Breast epithelium (tissue), 4 donors: Measurements from ENCODE around the gene PNPLA7. TPM values are rescaled to one million over a fixed set of nuclear protein-coding genes. Genes with fewer than 3 reads are reported as not detected.

Experiments
- DNase-seq, 2 donors: peaks; one replicate each; pipeline ENCODE4 v3.0.0-alpha.2; 2019; ENCODE audit warnings: low spot score in 2 of 2
- H3K27ac ChIP-seq, 2 donors: fragments of 200-600 bp; sonication (generic) in 1 of 2; one replicate each; pipeline ENCODE4 v1.5.1; 2016 to 2019; ENCODE audit warnings: mild to moderate bottlenecking in 1 of 2
- H3K27me3 ChIP-seq, 2 donors: fragments of 200-600 bp; sonication (generic) in 1 of 2; one replicate each; pipeline versions ENCODE4 v1.5.1 to v1.6.0; 2017 to 2019; ENCODE audit warnings: control low read depth in 1 of 2, mild to moderate bottlenecking in 1 of 2
- H3K36me3 ChIP-seq: fragments of 200-600 bp; one replicate; pipeline ENCODE4 v1.5.1; 2019
- H3K4me1 ChIP-seq, 2 donors: fragments of 200-600 bp; sonication (generic); one replicate each; pipeline ENCODE4 v1.5.1; 2016 to 2019; ENCODE audit warnings: control low read depth in 1 of 2
- H3K4me3 ChIP-seq, 3 donors: fragments of 200-600 bp; sonication (generic); 1 replicate in 2 of 3; 2 replicates in 1 of 3; pipeline ENCODE4 v1.5.1; 2016 to 2019; ENCODE audit warnings: mild to moderate bottlenecking in 3 of 3, moderate library complexity in 2 of 3
- H3K9me3 ChIP-seq, 2 donors: fragments of 200-600 bp; sonication (generic) in 1 of 2; one replicate each; pipeline ENCODE4 v1.5.1; 2016 to 2019; ENCODE audit warnings: control low read depth in 1 of 2
- POLR2A ChIP-seq: fragments of 450-650 bp; IDR thresholded peaks from one replicate; pipeline ENCODE4 v1.6.1; 2016; ENCODE audit warnings: antibody characterized with exemption, mild to moderate bottlenecking, moderate library complexity
- POLR2AphosphoS5 ChIP-seq, 3 donors: sonication (generic); formaldehyde crosslinking; IDR thresholded peaks; one replicate each; pipeline ENCODE4 v1.6.1; 2017; ENCODE audit warnings: antibody characterized with exemption in 3 of 3
- intact Hi-C: fragments of 100-400 bp; cut with DNase I; formaldehyde crosslinking; loops from one replicate; pipeline ENCODE4 v1.15.1; 2023; ENCODE audit warnings: low total_unique reads
- total RNA-seq, 3 donors: library from RNA; depleted of rRNA; stranded (reverse); fragments of >200 nt; gene quantifications; one replicate each; pipeline ENCODE4 v1.1.0, GENCODE V29; 2016
- TF ChIP-seq, protein P1 (sequence below), 3 donors: fragments of 450-650 bp; IDR thresholded peaks; one replicate each; pipeline ENCODE4 v1.5.1; 2016 to 2017; ENCODE audit warnings: antibody characterized with exemption in 3 of 3, mild to moderate bottlenecking in 3 of 3, moderate library complexity in 3 of 3

PNPLA7 gene
- total RNA-seq, 3 donors from 2014 or later, result 17.3 to 18.7 (median 17.7) TPM

GRCh38 chr9:137524981-137525317 is 25.3 kb downstream of the PNPLA7 start:
- no peaks in the 10 kb centered on the region for H3K9me3 ChIP-seq
- intact Hi-C loops, result no loop called here
- no peak overlapping the region for H3K27ac ChIP-seq
- DNase-seq, result no peak
- no peaks in the 10 kb centered on the region for H3K27me3 ChIP-seq
- H3K4me3 ChIP-seq, result no peak overlapping the region
- no peaks in the 10 kb centered on the region for H3K4me1 ChIP-seq
- TF ChIP-seq POLR2AphosphoS5 (IDR thresholded peaks at IDR 0.05) (no peak), POLR2A (no peak)
- TF ChIP-seq, protein P1, sequence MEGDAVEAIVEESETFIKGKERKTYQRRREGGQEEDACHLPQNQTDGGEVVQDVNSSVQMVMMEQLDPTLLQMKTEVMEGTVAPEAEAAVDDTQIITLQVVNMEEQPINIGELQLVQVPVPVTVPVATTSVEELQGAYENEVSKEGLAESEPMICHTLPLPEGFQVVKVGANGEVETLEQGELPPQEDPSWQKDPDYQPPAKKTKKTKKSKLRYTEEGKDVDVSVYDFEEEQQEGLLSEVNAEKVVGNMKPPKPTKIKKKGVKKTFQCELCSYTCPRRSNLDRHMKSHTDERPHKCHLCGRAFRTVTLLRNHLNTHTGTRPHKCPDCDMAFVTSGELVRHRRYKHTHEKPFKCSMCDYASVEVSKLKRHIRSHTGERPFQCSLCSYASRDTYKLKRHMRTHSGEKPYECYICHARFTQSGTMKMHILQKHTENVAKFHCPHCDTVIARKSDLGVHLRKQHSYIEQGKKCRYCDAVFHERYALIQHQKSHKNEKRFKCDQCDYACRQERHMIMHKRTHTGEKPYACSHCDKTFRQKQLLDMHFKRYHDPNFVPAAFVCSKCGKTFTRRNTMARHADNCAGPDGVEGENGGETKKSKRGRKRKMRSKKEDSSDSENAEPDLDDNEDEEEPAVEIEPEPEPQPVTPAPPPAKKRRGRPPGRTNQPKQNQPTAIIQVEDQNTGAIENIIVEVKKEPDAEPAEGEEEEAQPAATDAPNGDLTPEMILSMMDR (IDR thresholded peaks at IDR 0.05), result no peak
- no peaks in the 10 kb centered on the region for H3K36me3 ChIP-seq

DNA sequence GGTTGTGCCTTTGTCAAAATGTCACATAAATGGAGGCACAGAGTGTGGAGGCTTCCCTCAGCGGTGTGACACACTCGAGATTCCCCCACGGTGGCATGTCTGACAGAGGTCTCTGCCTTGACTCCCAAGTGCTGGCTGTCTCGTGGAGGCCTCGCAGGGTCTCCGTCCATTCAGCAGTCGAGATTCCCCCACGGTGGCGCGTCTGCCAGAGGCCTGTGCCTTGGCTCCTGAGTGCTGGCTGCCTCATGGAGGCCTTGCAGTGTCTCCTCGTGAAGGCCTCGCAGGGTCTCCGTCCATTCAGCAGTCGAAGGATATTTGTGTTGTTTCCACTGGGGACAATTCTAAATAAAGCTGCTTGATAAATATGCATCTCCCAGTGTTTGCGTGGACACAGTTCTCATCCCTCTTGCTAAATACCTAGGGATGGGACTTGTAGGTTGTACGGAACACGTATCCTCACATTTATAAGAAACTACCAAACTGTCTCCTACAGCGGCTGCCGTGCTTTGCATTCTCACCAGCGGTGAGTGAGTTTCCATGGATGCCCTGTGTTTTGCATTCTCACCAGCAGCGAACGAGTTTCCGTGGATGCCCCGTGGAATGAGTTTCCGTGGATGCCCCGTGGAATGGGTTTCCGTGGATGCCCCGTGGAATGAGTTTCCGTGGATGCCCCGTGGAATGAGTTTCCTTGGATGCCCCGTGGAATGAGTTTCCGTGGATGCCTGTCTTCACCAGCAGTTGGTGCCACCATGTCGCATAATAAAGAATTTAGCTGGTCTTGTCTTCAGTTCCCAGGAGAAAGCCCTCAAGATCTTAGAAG is 25.8 kb downstream of the PNPLA7 start:
- H3K27ac ChIP-seq, result no peak overlapping the region
- H3K36me3 ChIP-seq, result no peaks in the 10 kb centered on the region
- no peaks in the 10 kb centered on the region for H3K4me1 ChIP-seq
- DNase-seq, result no peak
- H3K27me3 ChIP-seq, result no peaks in the 10 kb centered on the region
- intact Hi-C loops, result no loop called here
- no peak overlapping the region for H3K4me3 ChIP-seq
- H3K9me3 ChIP-seq, result no peaks in the 10 kb centered on the region
- no peak for TF ChIP-seq POLR2A
- TF ChIP-seq, protein P1 (IDR thresholded peaks at IDR 0.05), result no peak
- TF ChIP-seq POLR2AphosphoS5 (IDR thresholded peaks at IDR 0.05), result no peak

DNA sequence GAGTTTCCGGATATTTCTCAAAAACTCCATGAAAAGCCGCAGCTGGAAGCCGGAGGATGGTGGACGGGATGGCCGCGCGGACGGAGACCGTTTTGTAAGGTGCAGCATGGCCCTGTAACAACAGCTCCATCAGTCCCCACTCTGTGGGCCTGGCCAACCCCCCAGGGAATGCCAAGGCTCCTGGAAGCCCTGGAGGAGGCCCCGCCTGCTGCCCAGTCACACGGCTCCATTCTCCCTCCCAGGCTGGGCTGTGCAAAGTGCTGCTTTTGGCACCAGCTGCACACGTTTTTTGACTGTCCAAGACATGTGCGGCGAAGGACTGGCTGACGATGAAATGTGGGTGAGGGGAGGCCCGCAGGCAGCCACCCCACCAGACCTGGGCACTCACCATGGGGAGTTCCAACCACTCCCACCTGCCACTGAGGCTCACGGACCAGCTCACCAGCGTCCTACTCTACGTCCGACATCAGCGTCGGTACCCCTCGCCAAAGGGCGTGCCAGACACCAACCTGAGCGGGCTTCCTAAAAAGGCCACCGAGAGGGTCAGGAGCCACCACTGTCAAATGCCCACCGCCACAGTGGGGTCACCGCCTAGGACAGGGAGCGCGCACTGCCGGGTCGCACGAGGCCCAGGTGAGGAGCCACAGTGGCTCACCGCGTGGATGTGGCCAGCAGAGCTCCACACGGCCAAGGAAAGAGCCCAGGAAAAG is 27.3 kb downstream of the PNPLA7 start:
- intact Hi-C loops, result no loop called here
- DNase-seq, result no peak
- TF ChIP-seq POLR2A (no peak), POLR2AphosphoS5 (IDR thresholded peaks at IDR 0.05) (no peak)
- TF ChIP-seq, protein P1 (IDR thresholded peaks at IDR 0.05), result no peak

GRCh38 chr9:137521405-137521985 is 28.7 kb downstream of the PNPLA7 start:
- no peaks in the 10 kb centered on the region for H3K9me3 ChIP-seq
- intact Hi-C loops, result no loop called here

More for the DNA sequence above, 27.3 kb downstream of the PNPLA7 start:
- Histone ChIP-seq H3K27ac (no peak overlapping the region), H3K4me3 (no peak overlapping the region), H3K4me1 (no peaks in the 10 kb centered on the region), H3K9me3 (no peaks in the 10 kb centered on the region), H3K36me3 (no peaks in the 10 kb centered on the region), H3K27me3 (no peaks in the 10 kb centered on the region)

More at GRCh38 chr9:137521405-137521985, 28.7 kb downstream of the PNPLA7 start:
- H3K4me1 ChIP-seq, result no peaks in the 10 kb centered on the region
- no peak overlapping the region for H3K4me3 ChIP-seq
- no peaks in the 10 kb centered on the region for H3K36me3 ChIP-seq
- no peak overlapping the region for H3K27ac ChIP-seq
- no peaks in the 10 kb centered on the region for H3K27me3 ChIP-seq
- no peak for TF ChIP-seq POLR2A
- TF ChIP-seq, protein P1 (IDR thresholded peaks at IDR 0.05), result no peak
- no peak for TF ChIP-seq POLR2AphosphoS5 (IDR thresholded peaks at IDR 0.05)
- no peak for DNase-seq
